ENCODE results near the gene FAM174C.

Gene FAM174C

GRCh38 chr19:1325568-1326294 is 50.4 kb downstream of the FAM174C start:
- TF ChIP-seq SP1 (IDR thresholded peaks at IDR 0.05) (no peak), FOXK2 (IDR thresholded peaks at IDR 0.05) (no peak), SUZ12 (IDR thresholded peaks at IDR 0.05) (no peak), ELF4 (IDR thresholded peaks at IDR 0.05) (no peak), ZNF384 (IDR thresholded peaks at IDR 0.05) (no peak), HDGF (IDR thresholded peaks at IDR 0.05; ENCODE audit: borderline replicate concordance) (no peak)
- CTCF ChIA-PET, result no interaction called here
- POLR2A ChIA-PET, result interaction anchor here (0.6 to 1.0 kb wide), 2 partner anchors 12 to 57 kb away, joined by 3 read pairs; partner anchors contain the start of gene CIRBP
- no peak for DNase-seq (ENCODE audit: extremely low spot score)

- TF ChIP-seq NFRKB (IDR thresholded peaks at IDR 0.05), result no peak
- TF ChIP-seq SP1 (IDR thresholded peaks at IDR 0.05), result no peak
- no peak for TF ChIP-seq FOXK2 (IDR thresholded peaks at IDR 0.05)
- no peak for TF ChIP-seq FOXM1 (IDR thresholded peaks at IDR 0.05; ENCODE audit: borderline replicate concordance)
- no peak for TF ChIP-seq ARNT (IDR thresholded peaks at IDR 0.05)
- ChIA-PET CTCF (interaction anchor here (0.5 to 0.6 kb wide), 2 partner anchors 23 to 433 kb away, joined by 3 read pairs; no protein-coding TSS in a partner anchor), POLR2A (interaction anchor here (0.6 to 1.3 kb wide), 3 partner anchors 27 to 287 kb away, joined by 3 to 5 read pairs (median 3); partner anchors contain the start of gene CIRBP)
- DNase-seq (ENCODE audit: extremely low spot score), result no peak
Measured at GRCh38 chr19:1327125-1327524, 51.8 kb downstream of the FAM174C start.
